ENCODE results near the gene CNOT11.
"Not testable (repeated sequence)": the region's sequence is repeated elsewhere in the genome, so short reads cannot be mapped to it uniquely, and the experiment has no call there.

Gene CNOT11

DNA sequence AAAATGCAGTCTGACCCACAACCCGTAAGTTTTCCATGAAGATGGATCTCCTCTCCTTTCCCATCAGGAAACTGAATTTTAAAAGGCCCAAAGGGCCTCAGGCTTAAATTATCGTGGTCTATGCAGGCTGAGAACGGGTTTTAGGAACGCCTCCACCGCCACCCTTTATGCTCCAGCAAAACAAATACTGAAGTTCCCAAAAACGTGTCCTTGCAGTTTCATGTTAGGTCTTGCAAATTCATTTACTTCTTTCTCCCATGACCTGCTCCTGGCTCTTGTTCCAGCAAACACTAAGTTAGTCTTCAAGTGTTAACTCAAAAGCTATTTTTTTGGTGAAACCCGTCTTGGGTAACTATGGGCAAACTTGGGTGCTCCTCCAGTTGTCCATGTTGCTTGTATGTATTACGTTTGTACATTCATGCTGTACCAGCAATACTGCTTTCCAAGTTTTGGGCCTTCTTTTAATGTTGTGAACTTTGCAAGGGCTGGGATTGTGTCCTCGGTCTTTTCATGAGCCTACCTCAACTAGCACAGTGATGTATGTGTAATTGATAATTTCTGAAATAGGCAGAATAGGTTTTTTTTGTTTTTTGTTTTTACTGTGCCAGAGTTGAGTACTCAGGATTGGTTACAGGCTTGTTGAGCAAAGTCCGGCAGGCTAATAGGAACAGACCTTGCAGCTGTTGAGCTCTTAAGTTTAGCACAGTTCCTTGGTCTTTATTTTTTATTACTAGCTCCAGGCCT lies 57.6 kb downstream of the CNOT11 start:
- H3K4me3 ChIP-seq (ENCODE audit: low read depth, low read length), result no peak overlapping the region
- TF ChIP-seq, protein P1, sequence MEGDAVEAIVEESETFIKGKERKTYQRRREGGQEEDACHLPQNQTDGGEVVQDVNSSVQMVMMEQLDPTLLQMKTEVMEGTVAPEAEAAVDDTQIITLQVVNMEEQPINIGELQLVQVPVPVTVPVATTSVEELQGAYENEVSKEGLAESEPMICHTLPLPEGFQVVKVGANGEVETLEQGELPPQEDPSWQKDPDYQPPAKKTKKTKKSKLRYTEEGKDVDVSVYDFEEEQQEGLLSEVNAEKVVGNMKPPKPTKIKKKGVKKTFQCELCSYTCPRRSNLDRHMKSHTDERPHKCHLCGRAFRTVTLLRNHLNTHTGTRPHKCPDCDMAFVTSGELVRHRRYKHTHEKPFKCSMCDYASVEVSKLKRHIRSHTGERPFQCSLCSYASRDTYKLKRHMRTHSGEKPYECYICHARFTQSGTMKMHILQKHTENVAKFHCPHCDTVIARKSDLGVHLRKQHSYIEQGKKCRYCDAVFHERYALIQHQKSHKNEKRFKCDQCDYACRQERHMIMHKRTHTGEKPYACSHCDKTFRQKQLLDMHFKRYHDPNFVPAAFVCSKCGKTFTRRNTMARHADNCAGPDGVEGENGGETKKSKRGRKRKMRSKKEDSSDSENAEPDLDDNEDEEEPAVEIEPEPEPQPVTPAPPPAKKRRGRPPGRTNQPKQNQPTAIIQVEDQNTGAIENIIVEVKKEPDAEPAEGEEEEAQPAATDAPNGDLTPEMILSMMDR (IDR thresholded peaks at IDR 0.05; ENCODE audit: borderline replicate concordance, insufficient read depth, low read depth, low read length), result no peak

DNA sequence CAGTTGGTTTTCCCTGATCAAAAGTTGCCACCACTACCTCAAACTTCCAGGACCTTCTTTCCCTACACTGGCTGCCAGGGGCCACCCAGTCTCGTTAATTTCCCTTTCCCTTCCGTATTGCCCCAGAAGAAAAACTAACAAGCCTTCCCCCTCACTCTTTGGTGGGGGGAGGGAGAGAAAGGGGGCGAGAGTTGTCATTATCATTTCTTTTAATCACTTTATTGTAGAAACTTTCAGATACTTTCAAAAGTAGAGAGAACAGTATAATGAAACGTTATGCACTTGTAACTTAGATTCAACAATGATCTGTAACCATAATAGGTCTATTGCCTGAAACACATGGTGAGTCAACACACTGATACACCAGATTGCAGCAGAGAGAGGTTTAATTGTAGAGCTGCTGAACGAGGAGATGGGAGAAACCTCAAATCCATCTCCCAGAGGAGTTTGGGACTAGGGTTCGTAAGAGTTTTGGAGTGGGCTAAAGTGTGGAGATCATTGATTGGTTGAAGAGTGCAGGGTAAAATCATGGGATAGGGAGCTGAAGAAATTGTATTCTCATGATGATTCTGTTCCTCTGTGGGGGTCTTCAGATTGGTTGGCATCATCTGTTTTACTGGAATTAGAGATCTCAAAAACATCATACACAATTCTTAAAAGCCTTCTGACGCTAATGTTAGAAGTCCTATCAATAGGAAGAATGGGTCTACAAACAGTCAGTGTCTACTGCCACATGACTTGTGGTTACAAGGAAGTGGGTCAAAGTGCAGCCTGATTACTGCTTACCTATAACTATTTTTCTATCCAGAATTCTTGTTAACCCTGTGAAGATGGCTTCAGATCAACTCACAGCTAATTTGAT lies 58.4 kb downstream of the CNOT11 start:
- TF ChIP-seq, protein P1 (IDR thresholded peaks at IDR 0.05; ENCODE audit: borderline replicate concordance, insufficient read depth, low read depth, low read length), result no peak

DNA sequence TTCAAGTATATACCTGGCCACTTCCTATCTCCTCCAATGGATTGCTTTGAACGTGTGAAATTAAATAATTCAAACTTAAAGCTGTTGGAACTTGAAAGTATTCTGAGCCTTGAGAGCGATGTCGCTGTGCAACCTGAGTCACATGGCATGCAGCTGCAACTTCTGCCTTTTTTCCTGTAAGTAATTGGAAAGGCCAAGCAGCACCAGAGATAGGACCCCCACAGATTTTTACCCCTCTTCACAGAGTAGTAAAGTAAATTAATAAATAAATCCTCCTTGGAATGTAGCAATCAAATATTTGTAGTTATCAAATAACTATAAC lies 59.0 kb downstream of the CNOT11 start:
- TF ChIP-seq, protein P1 (IDR thresholded peaks at IDR 0.05; ENCODE audit: borderline replicate concordance, insufficient read depth, low read depth, low read length), result no peak
- H3K4me3 ChIP-seq (ENCODE audit: low read depth, low read length), result no peak overlapping the region

More for the DNA sequence above, 58.4 kb downstream of the CNOT11 start:
- no peak overlapping the region for H3K4me3 ChIP-seq (ENCODE audit: low read depth, low read length)

DNA sequence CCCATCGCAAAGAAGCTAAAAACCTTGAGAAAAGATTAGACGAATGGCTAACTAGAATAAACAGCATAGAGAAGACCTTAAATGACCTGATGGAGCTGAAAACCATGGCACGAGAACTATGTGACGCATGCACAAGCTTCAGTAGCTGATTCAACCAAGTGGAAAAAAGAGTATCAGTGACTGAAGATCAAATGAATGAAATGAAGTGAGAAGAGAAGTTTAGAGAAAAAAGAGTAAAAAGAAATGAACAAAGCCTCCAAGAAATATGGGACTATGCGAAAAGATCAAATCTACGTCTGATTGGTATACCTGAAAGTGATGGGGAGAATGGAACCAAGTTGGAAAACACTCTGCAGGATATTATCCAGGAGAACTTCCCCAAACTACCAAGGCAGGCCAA lies 63.9 kb downstream of the CNOT11 start:
- H3K4me3 ChIP-seq (ENCODE audit: low read depth, low read length), result not testable (repeated sequence)
